Activated CD8-positive, alpha-beta memory T cell treated with anti-CD3 and anti-CD28 coated beads, Interleukin-2, amount 50 U/mL, for 1 hour (primary cell): ENCODE results near the gene SPOCD1.
A peak's percentile ranks its signal among the peaks of the same experiment; 100 is the strongest.

Experiments
- DNase-seq: peaks from one replicate; pipeline ENCODE4 v3.0.0-alpha.2; 2020; ENCODE audit errors: extremely low read depth

The SPOCD1 gene

GRCh38 chr1:31799895-31800673 lies 15.7 kb downstream of the SPOCD1 start:
- DNase-seq: no peak

DNA sequence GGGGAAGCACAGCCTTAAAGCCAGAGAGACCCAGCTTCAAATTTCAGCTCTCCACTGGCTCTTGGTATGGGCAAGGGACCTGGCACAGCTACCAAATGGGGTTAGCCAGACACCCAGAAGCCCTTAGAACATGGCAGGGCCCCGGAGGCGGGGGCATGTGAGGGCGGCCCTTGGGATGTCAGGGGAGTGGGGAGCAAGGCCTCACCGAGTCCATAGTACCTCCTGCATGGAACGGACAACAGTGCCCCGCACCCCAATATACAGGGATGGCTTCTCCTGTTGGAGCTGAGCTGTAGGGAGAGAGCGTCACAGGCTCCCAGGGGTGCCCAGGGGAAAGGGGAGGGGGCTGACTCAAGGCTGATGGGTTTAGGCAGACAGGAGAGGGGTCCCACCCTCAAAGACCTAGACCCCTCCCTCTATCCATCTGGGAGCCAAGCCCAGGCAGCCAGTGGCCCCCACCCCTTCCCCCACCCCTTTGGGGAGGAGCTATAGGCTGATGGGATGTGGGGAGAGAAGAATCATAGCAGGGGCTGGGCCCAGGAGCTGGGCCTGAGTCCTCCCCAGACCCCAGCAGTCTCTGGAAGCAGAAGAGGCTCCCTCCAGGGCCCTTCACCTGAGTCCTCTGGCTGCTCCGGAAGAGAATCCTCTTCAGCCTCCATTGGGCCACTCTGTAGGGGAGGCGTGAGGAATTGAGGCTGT lies 16.5 kb downstream of the SPOCD1 start:
- no peak for DNase-seq

GRCh38 chr1:31798433-31799195 lies 17.2 kb downstream of the SPOCD1 start:
- no peak for DNase-seq

DNA sequence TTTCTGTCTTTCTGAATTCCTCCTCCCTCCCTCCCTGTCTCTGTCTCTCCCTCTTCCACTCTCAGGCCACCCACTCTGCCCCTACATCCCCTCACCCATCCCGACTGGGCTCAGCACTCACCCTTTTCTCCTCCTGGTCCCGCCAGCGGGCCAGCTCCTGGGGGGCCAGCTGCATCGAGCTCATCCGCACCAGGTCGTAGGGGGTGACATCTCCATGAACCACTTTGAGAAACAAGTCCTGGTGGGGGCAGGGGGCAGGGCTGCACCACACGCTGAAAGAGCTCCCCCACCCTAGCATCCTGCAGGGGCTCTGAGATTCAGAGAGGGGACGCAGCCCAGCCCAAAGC lies 17.8 kb downstream of the SPOCD1 start:
- DNase-seq: no peak

GRCh38 chr1:31797216-31797615 lies 18.6 kb downstream of the SPOCD1 start:
- no peak for DNase-seq

DNA sequence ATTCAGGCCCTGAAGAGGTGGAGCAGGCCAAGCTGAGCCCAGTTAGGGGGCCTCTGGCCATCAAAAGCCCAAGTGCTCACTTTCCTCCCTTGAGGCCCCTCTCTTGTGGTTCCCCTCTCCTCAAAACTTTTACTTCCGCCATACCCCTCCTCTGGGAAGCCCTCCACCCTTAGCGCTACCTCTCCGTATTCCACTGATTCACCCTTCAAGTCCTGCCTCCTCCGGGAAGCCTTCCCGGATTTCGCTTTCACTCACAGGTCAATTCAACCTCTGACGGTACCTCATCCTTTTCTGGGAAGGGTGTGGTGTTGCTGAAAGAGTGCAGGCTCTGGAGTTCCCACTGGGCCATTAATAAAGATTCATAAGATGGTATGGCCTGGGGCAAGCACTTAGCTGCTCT lies 19.1 kb downstream of the SPOCD1 start:
- no peak for DNase-seq

- DNase-seq: no peak
Observed at GRCh38 chr1:31795801-31796621, 19.8 kb downstream of the SPOCD1 start.

- no peak for DNase-seq
Observed at GRCh38 chr1:31795096-31795675, 20.6 kb downstream of the SPOCD1 start.

DNA sequence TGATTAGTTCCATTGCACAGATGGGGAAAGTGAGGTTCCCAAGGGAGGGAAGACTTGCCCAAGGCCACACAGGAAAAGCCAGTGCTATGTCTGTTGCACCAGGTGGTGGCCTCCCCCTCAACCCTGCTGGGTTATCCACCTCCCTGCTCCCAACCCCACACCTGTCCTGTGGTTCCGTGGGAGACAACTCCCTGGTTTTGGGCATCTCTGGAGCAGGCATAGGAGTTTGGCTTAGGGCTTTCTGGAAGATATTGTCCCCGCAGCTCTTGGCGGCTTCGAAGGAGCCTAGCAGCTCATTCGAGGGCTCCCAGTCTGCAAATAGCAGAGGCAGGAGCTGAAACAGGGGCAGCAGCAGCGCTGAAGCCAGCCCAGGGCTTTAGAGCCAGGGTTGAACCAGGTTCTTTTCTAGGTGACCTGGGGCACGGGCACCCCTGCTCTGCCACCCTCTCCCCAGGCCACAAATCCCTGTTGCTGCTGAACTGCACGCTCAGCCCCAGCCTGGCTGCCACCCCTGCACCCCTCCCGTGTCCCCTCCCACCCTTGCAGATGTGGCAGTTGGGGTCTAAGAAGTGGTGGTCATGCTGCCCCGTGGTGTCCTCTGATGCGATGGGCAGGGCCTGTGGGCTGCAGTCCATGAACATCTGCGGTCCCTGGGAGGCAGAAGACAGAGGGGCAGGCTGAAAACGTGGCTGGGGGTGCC lies 22.1 kb downstream of the SPOCD1 start:
- no peak for DNase-seq

- DNase-seq: no peak
Observed at GRCh38 chr1:31793086-31793485, 22.7 kb downstream of the SPOCD1 start.

GRCh38 chr1:31792541-31792940 lies 23.3 kb downstream of the SPOCD1 start:
- DNase-seq: no peak

DNA sequence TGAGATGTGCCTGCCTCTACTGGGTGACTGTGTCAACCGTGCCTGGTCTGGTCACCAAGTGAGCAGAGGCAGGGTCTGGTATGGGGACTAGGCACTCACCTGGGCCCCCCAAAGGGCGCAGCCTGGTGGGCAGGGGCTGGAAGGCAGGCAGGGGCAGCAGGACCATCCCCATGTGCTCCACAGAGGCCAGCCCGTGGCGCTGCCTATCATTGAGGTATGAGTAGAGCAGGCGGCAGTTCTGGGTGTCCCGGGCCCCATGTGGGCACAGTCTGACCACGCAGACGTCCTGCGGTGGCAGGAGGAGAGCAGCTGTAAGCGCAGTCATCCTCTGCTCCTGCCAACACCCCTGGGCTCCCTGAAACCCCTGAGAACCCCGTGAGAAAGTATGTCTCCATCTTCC lies 23.7 kb downstream of the SPOCD1 start:
- DNase-seq: no peak

DNA sequence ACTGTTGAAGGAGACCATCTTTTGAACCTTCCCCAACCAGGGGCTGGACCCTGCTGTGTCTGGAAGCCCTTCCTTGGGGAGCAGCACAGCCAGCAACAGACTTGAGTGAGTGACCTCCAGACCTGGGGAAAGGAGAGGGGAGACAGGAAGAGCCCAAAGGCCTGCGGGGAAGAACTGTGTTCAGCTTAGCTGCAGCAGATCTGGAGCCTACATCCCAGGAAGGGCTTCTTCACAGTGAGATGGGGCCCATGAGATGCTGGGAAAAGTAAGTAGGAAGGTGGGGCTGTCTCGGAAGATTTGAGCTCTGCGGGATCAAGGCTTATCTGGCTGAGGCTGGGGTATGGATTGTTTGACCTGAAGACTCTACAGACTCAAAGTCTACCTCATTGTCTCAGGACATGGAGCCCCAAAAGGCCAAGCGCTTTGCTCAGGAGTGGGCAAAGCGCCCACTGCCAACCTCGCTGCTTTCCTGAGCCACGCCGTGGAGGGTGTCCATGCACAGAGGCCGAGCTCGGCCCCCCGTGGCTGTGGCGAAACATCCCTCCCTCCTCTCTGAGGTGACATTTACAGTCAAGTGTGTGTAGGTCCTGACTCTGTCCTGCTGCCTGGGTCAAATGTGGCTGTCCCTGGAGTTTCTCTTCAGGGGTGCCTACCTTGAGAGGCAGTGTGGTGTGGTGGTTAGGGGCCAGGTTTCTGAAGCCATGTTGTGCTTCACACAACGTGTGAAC lies 24.5 kb downstream of the SPOCD1 start:
- DNase-seq: no peak

DNA sequence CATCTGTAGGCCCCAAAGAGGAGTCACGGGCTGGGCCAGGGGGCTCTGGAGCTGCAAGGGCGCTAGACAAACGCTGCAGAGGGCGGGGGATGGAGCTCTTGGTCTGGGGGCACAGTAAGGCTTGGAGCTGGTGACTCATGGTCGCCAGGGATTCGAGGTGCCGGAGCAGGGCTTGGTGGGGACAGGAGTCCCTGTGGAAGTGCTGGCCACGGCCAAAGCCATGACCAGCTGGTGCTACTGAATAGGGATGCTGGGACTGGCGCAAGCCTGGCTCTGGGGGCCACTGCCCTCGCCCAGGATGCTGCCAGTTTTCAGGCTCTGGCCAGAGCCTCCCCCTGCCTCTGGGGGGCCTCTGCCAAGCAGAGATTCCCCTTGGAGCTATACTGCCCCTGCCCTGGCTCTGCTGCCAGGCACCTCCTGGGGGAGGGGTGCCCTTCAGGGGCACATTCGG lies 25.2 kb downstream of the SPOCD1 start:
- no peak for DNase-seq

- DNase-seq: no peak
Observed at GRCh38 chr1:31790140-31790539, 25.7 kb downstream of the SPOCD1 start.

DNA sequence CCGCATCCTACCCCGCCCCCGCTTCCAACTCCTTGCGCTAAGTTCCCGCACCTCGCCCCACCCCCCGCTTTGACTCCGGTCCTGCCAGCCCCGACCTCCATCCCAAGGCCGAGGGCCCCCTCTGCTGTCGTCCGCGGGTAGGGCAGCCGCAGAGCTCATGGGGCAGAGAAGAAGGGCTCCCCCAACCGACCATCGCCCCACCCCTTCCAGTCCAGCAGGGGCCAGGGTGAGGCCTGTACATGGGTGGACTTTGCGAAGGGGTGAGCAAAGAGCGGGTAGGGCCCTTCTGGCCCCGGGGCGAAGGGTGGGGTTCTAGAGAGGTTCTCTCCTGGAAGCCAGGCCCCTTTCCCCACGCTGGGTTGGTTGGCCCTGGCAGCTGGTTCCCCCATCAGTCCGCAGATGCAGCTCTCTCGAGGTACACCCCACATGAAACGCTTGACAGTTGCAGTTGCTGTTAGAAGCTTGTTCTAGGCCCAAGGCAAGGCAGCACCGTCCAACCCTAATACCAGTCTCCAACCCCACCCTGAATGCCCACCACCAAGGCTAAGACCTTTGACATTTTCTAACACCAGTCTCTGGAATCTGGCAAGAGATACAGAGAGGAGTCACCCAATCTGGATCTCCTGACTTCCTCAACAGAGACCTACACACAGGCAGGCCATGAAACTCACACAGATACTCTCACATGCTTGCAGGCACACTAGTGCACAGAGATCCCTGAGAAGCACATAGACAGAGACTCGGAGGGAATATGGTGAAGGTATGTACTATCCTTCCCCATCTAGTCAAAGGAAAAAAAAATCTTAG lies 26.4 kb downstream of the SPOCD1 start:
- DNase-seq: peak; percentile 76

GRCh38 chr1:31788825-31789256 lies 27.0 kb downstream of the SPOCD1 start:
- no peak for DNase-seq

DNA sequence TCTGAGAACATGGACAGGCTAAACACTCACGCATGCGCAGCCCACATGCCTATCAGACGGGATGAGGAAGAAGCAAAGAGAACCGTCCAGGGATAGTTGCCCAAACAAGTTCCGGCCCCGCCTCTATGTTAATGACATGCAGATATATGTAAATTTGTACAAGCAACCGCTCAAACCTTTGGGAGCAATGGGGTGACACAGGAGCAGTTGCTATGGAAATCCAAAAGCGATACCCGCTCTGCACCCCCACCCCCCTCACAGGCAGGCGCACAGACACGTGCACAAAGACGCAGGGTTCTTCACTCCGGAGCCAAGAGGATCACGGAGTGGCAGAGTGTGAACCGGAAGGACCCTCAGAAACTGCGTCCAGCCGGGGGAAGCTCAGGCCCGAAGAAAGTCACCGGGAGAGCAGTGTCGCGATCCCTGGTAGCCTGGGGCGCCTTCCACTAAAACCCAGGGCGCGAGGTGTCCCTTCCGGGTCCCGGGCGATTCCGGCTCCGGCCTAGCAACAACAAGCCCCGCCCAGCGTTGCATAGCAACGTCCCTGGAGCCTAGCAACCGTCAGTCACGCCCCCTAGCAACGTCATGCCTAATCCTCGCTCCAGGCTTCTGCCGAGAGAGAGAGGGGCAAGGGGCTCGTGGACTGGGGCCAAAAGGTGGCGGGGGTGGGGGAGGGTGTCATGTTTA lies 27.5 kb downstream of the SPOCD1 start:
- DNase-seq: peak; percentile 55

DNA sequence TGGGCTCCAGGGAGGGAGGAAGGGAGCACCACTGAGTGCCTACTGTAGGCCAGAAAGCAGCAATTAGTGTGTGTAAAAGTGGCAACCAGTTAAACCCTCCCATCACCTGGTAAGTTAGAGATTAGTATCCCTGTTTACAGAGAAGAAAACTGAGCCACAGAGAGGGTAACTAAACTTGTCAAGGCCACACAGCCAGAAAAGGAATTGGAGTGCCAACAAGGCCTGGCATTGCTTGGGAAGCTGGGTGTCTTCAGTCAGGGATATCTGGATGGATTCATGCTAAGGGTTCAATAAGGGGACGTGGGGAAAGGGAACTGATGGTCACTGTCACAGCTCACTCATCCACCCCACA lies 28.1 kb downstream of the SPOCD1 start:
- no peak for DNase-seq
